ENCODE data around the gene PWP1.
"Not testable (repeated sequence)": the region's sequence is repeated elsewhere in the genome, so short reads cannot be mapped to it uniquely, and the experiment has no call there.

PWP1 gene

GRCh38 chr12:107668320-107669098, 17.1 kb upstream of the PWP1 start:
- DNase-seq (ENCODE audit: low read depth in 2 of 2), result no peak

GRCh38 chr12:107669946-107670345, 15.7 kb upstream of the PWP1 start:
- no peak for DNase-seq (ENCODE audit: low read depth in 2 of 2)

GRCh38 chr12:107670999-107671643, 14.5 kb upstream of the PWP1 start:
- no peak for DNase-seq (ENCODE audit: low read depth in 2 of 2)

- DNase-seq (ENCODE audit: low read depth in 2 of 2), result no peak
Observed at GRCh38 chr12:107677671-107678070, 7.9 kb upstream of the PWP1 start.

GRCh38 chr12:107679336-107679735, 6.3 kb upstream of the PWP1 start:
- DNase-seq (ENCODE audit: low read depth in 2 of 2), result no peak

GRCh38 chr12:107681455-107681835, 4.2 kb upstream of the PWP1 start:
- no peak for DNase-seq (ENCODE audit: low read depth in 2 of 2)

- DNase-seq (ENCODE audit: low read depth in 2 of 2), result no peak
Observed at GRCh38 chr12:107681836-107682820, 3.5 kb upstream of the PWP1 start.

GRCh38 chr12:107684029-107684795, 1.4 kb upstream of the PWP1 start:
- DNase-seq (ENCODE audit: low read depth in 2 of 2), result no peak

- DNase-seq (ENCODE audit: low read depth in 2 of 2), result no peak
Observed at GRCh38 chr12:107684990-107685359, 624 bp upstream of the PWP1 start.

- DNase-seq (ENCODE audit: low read depth in 2 of 2), result not testable (repeated sequence)
Observed at GRCh38 chr12:107695772-107696171, 10.2 kb downstream of the PWP1 start.

GRCh38 chr12:107702106-107702505, 16.5 kb downstream of the PWP1 start:
- no peak for DNase-seq (ENCODE audit: low read depth in 2 of 2)

GRCh38 chr12:107704041-107704440, 18.4 kb downstream of the PWP1 start:
- no peak for DNase-seq (ENCODE audit: low read depth in 2 of 2)

GRCh38 chr12:107705522-107705921, 19.9 kb downstream of the PWP1 start:
- not testable (repeated sequence) for DNase-seq (ENCODE audit: low read depth in 2 of 2)

GRCh38 chr12:107715780-107716179, 30.2 kb downstream of the PWP1 start:
- no peak for DNase-seq (ENCODE audit: low read depth in 2 of 2)

- DNase-seq (ENCODE audit: low read depth in 2 of 2), result no peak
Observed at GRCh38 chr12:107718606-107719005, 33.0 kb downstream of the PWP1 start.

GRCh38 chr12:107727327-107727726, 41.7 kb downstream of the PWP1 start:
- not testable (repeated sequence) for DNase-seq (ENCODE audit: low read depth in 2 of 2)

GRCh38 chr12:107727742-107728141, 42.1 kb downstream of the PWP1 start:
- not testable (repeated sequence) for DNase-seq (ENCODE audit: low read depth in 2 of 2)

- no peak for DNase-seq (ENCODE audit: low read depth in 2 of 2)
Observed at GRCh38 chr12:107730618-107731341, 45.2 kb downstream of the PWP1 start.

GRCh38 chr12:107731366-107731765, 45.8 kb downstream of the PWP1 start:
- no peak for DNase-seq (ENCODE audit: low read depth in 2 of 2)

GRCh38 chr12:107732365-107732764, 46.8 kb downstream of the PWP1 start:
- DNase-seq (ENCODE audit: low read depth in 2 of 2), result no peak

GRCh38 chr12:107734139-107734538, 48.5 kb downstream of the PWP1 start:
- no peak for DNase-seq (ENCODE audit: low read depth in 2 of 2)

All from stimulated activated CD8-positive, alpha-beta memory T cell treated with anti-CD3 and anti-CD28 coated beads, Interleukin-2, amount 100 ng/mL, for 1 hour (primary cell).